Measurements from ENCODE around the gene CRLF1.

DNA sequence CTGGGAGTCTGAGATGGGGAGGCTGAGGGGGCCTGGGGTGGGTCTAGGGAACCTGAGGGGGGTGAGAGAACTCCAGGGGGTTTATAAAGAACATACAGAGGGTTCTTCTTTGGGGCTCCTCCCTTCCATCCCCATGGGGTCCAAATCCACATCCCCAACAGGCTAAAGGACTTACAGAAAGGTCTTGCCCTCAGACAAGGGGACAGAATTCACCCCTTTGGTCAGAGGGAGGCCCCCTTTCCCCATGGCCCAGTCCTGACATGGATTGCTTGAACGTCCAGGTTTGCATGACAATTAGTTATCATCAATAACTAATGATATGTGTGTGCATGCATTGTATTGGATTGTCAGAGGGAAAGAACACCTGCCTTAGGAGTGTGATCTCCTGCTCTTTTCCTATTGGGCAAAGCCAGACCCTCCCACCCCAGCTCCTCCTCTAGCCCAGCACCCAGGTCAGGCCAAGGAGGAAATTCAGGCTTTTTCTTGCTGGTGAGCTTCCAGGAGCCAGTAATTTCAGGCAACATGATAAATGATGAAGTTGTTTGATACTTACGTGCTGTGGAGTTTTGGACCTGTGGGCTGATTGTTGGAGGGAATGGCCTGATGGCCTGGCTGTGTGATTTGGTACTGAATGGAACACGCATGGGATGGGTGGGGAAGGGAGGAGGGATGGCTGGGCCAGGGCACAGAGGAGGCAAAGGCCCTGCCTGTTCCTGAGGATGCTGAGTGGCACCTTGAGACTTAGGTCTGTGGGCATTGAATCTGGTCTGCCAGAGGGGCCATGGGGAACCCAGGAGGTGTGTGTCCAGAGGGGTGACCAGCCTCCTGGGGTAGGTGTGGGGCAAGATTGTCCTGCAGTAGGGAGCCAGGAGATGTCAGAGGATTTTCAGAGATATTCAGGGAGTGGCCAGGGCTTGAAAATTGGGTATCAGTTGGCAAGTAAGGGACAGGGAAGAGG, 31.4 kb upstream of the CRLF1 start:
- TF ChIP-seq, protein P1, sequence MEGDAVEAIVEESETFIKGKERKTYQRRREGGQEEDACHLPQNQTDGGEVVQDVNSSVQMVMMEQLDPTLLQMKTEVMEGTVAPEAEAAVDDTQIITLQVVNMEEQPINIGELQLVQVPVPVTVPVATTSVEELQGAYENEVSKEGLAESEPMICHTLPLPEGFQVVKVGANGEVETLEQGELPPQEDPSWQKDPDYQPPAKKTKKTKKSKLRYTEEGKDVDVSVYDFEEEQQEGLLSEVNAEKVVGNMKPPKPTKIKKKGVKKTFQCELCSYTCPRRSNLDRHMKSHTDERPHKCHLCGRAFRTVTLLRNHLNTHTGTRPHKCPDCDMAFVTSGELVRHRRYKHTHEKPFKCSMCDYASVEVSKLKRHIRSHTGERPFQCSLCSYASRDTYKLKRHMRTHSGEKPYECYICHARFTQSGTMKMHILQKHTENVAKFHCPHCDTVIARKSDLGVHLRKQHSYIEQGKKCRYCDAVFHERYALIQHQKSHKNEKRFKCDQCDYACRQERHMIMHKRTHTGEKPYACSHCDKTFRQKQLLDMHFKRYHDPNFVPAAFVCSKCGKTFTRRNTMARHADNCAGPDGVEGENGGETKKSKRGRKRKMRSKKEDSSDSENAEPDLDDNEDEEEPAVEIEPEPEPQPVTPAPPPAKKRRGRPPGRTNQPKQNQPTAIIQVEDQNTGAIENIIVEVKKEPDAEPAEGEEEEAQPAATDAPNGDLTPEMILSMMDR (IDR thresholded peaks at IDR 0.05; ENCODE audit: low read length): no peak
- TF ChIP-seq EZH2 (optimal IDR thresholded peaks at IDR 0.05; ENCODE audit: low read depth, low read length): no peak
- TF ChIP-seq EZH2phosphoT487 (IDR thresholded peaks at IDR 0.05; ENCODE audit: low read length): no peak
